ENCODE measurements around the gene NACA.

NACA gene

DNA sequence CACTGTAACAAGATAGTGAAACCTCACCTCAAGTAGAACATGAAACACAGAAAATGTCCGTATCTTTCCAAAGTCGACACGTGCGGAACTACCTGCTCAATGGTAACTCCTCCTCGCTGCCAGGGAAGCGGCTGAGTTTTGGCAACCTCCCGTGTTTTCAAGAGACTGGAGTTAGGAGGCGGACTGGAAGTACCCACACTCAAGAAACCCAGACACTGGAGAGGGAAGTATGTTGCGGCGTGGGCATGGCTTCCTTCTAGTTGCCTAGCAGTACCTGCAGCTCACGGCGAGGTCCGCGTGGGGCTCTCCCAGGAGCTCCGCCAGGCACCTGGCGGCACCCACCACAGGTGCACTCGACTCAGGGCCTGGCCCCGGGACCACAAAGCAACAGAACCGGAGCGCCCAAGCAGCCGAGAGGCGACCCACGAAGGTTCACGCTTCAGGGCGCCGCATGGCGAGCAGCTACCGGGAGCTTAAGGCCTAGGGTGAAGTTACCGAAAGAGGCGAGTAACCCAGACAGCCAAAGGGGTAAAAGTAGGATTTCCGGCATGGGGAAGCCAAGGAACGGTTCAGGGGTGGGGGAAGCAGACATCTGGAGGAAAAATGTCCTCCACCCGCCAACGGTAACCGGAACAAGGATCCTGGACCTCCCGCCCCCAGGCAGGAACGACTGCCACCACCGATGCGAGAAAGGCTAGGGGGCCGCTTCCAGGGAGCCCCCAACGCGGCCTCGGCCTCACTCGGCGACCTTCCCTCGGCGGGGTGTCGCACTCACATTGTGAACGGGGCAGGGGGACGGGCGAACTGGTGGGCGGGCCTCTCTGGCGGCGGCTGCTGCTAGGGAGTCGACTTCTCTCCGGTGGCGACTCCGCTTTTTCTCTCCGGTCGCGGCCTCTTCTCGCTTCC lies 37.6 kb downstream of the NACA start:
- DNase-seq: peak; percentile 72

DNA sequence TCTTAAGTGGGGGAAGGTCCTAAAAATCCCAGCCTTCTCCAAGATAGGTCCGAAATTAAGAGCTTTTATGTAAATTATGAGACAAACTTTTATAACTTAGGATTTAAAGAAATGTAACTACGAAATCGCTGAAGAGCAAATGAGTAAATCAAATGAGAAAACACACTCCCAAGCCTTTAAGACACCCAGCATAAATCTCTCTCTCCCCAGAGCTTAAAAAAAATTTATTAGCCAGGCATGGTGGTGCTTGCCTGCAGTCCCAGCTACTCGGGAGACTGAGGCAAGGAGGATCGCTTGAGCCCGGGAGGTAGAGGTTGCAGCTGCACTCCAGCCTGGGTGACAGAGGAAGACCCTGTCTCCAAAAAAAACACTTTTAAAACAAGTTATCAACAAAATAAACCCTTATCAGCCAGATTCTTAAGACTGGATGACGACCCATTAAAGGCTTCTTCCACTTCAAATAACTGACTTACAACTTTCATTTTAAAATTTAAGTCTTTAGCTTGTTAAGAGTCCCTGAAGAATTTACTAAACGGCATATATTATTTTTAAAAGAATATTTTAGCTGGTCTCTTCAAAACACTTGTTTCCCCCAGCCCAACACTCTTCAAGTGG lies 40.2 kb downstream of the NACA start:
- peak; percentile 42 for DNase-seq

DNA sequence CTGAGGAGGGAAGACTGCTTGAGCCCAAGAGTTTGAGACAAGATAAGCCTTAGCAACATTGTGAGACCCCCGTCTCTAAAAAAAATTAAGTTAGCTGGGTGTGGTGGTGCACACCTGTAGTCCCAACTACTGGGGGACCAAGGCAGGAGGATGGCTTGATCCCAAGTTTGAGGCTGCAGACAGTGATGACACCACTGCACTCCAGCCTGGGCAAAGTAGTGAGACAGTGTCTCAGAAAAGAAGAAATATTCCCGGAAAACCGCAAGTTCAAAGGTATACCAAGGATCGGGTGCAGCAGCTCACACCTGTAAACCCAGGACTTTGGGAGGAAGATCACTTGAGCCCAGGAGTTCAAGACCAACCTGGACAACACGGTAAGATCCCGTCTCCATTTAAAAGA lies 42.8 kb downstream of the NACA start:
- DNase-seq: no peak

DNA sequence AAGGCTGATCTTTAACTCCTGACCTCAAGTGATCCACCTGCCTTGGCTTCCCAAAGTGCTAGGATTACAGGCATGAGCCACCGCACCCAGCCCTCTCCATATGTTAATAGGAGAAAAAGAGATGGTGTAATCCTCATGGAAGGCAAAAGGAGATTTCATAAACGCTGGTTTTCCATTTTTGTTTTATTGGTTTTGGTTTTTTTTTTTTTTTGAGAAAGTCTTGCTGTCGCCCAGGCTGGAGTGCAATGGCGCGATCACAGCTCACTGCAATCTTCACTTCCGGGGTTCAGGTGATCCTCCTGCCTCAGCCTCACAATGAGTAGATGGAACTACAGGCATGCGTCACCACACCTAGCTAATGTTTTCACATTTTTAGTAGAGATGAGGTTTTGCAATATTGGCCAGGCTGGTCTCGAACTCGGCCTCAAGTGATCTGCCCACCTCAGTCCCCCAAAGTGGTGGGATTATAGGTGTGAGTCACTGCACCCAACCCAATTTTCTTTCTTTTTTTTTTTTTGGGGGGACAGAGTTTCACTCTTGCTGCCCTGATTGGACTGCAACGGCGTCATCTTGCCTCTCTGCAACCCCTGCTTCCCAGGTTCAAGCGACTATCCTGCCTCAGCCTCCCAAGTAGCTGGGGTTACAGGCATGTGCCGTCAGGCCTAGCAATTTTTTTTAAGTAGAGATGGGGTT lies 45.1 kb downstream of the NACA start:
- DNase-seq: peak; percentile 38

DNA sequence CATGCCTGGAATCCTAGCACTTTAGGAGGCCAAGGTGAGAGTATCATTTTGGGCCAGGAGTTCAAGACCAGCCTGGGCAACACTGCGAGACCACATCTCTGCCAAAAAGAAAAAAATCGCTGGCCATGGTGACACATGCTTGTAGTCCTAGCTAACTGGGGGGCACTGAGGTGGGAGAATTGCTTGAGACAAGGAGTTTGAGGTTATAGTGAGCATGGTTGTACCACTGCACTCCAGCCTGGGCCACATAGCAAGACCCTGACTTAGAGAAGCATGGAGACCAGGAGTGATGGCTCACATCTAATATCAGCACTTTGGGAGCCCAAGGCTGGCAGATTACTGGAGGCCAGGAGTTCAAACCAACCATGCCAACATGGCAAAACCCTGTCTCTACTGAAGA lies 46.2 kb downstream of the NACA start:
- peak; percentile 45 for DNase-seq

DNA sequence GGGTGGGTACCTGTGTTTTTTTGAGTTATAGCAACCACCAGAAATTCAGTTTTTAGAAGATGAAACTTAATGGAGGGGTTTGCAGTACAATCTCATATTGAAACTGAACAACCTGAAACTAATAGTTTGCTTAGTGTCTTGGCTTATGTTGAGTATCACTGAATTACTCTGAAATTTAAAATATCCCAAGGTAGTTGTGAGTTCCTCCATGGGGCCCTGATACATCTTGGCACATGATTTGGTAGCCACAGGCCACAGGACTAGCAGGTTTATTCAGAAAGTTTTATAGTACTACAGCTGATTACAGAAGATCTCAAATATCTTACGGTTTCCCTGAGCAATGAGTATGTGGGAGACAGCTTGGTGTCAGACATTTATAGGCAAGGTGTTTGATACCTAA lies 47.4 kb downstream of the NACA start:
- peak; percentile 17 for DNase-seq

DNA sequence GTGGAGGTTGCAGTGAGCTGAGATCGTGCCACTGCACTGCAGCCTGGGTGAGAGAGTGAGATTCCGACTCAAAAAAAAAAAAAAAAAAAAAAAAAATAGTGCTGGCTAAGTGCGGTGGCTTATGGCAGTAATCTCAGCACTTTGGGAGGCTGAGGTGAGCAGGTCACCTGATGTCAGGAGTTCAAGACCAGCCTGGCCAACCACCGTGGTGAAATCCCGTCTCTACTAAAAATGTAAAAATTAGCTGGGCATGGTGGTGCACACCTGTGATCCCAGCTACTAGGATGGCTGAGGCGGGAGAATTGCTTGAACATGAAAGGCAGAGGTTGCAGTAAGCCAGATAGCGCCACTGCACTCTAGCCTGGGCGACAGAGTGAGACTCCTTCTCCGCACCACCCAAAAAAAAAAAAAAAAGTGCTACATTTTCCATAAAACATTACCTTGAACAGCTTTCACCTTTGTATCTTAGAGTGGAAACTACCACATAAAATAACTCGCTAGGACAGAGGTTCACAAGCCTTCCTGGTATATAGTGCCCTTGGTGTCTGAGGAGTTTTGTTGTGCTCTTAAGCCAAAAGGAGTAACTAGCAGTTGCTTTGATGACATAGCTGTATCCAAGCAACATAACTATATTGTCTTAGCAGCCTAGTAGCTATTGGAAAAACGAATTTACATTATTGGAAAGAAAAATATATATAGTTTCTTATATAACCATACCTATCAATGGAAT lies 48.1 kb downstream of the NACA start:
- DNase-seq: peak; percentile 23

DNA sequence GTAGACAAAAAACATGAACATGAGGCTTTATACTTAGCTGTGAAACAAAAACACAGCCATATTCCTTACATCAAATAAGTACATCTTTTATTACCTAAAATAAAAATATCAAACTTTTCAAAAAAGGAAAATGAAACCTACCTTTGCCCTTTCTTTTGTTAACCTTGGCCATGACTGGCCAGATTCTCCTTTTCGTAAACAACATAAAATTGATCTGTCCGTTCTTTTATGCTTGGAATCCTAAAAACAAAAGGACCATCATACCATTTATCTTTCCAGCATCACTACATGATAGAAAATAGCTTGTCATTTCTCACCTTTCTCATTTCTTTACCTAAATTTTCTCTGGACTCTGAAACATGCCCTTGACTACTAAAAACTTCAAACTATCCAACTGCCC lies 53.5 kb downstream of the NACA start:
- DNase-seq: no peak

DNA sequence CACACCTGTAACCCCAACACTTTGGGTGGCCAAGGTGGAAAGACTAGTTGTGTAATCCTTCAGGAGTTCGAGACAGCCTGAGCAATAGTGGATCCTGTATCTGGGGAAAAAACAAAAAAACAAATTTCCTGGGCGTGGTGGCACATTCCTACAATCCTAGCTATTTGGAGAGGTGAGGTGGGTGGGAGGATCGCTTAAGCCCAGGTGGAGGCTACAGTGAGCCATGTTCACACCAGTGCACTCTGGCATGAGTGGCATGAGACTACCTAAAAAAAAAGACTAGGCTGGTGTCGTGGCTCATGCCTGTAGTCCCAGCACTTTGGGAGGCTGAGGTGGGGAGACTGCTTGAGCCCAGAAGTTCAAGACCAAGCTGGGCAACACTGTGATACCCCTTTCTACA lies 54.3 kb downstream of the NACA start:
- peak; percentile 31 for DNase-seq

DNA sequence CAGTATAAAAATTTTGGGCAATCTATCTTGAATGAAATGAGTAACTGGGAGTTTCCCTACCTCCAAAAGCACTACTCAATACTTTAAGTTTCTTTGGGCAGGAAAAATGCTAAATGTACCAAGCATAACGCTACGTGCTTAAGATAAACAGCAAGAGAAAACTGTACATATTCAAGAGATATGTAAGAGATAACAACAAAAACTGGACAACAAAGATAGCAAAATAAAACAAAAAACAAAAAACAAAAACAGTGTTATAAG lies 57.0 kb downstream of the NACA start:
- DNase-seq: no peak
